Fibroblast of villous mesenchyme (primary cell): ENCODE measurements around the gene CHST7. TPM values are rescaled to one million over a fixed set of nuclear protein-coding genes. Genes with fewer than 3 reads are reported as not detected.
A peak's percentile ranks its signal among the peaks of the same experiment; 100 is the strongest.

Experiments used
- DNase-seq: peaks from one replicate; pipeline ENCODE4 v3.0.0-alpha.2; 2010; ENCODE audit warnings: low read depth
- H3K4me3 ChIP-seq: 2 replicates; pipeline ENCODE4 v1.5.1; 2011; ENCODE audit warnings: low read depth, mild to moderate bottlenecking, low read length
- CTCF ChIP-seq: IDR thresholded peaks from 2 replicates; pipeline ENCODE4 v1.5.1; 2012; ENCODE audit warnings: low read depth, mild to moderate bottlenecking, low read length; ENCODE audit not compliant: insufficient read depth
- total RNA-seq: library from RNA; depleted of rRNA; stranded (reverse); fragments of >200 nt; gene quantifications from 2 replicates; pipeline ENCODE4 v1.2.3, GENCODE V29; 2012

Gene CHST7
- total RNA-seq, 1 donor, result 13.8 TPM

- no peak for TF ChIP-seq CTCF
- no peak for DNase-seq
- peak overlapping the region; percentile 62 for H3K4me3 ChIP-seq
These were observed 1.3 kb downstream of the CHST7 start for GRCh38 chrX:46574774-46575381.

- no peak for TF ChIP-seq CTCF
- peak overlapping the region; percentile 62 for H3K4me3 ChIP-seq
- no peak for DNase-seq
These were observed 2.0 kb downstream of the CHST7 start for GRCh38 chrX:46575586-46575985.

- no peak for TF ChIP-seq CTCF
- H3K4me3 ChIP-seq, result peak overlapping the region; percentile 62
- DNase-seq, result peak; percentile 64
These were observed 2.4 kb downstream of the CHST7 start for GRCh38 chrX:46575991-46576392.

GRCh38 chrX:46576458-46576857, 2.9 kb downstream of the CHST7 start:
- peak overlapping the region; percentile 62 for H3K4me3 ChIP-seq
- peak; percentile 41 for DNase-seq
- no peak for TF ChIP-seq CTCF

GRCh38 chrX:46577221-46578005, 3.8 kb downstream of the CHST7 start:
- no peak for DNase-seq
- H3K4me3 ChIP-seq, result no peak overlapping the region

GRCh38 chrX:46579250-46579649, 5.7 kb downstream of the CHST7 start:
- TF ChIP-seq CTCF, result no peak
- no peak overlapping the region for H3K4me3 ChIP-seq
- DNase-seq, result no peak

More at GRCh38 chrX:46577221-46578005, 3.8 kb downstream of the CHST7 start:
- no peak for TF ChIP-seq CTCF
